Subcutaneous adipose tissue (tissue), 4 donors: Measurements from ENCODE around the gene PTER. TPM values are rescaled to one million over a fixed set of nuclear protein-coding genes. Genes with fewer than 3 reads are reported as not detected.

Experiments used
- total RNA-seq, 4 donors: library from RNA; depleted of rRNA; stranded (reverse); fragments of >200 nt; gene quantifications; one replicate each; pipeline ENCODE4 v1.1.0, GENCODE V29; 2016
- TF ChIP-seq, protein P1 (sequence below): fragments of 450-650 bp; IDR thresholded peaks from one replicate; pipeline ENCODE4 v1.5.1; 2016; ENCODE audit warnings: low read depth, mild to moderate bottlenecking, control low read depth, antibody characterized with exemption, moderate library complexity

PTER gene
- total RNA-seq, 4 donors from 2014 or later: 13.0 to 28.2 (median 24.1) TPM

DNA sequence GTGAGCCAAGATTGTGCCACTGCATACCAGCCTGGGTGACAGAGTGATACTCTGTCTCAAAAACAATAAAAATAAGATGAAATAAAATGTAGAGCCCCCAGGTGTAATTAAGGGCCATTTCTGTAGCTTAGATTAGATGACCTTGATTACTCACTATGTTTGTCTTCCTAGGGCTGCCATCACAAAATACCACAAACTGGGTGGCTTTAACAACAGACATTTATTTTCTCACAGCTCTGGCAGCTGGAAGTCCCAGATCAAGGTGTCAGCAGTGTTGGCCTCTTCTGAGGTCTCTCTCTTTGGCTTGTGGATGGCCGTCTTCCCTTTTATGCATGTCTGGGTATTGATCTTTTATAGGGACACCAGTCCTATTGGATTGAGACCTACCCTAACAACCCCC is 6.1 kb downstream of the PTER start:
- TF ChIP-seq, protein P1, sequence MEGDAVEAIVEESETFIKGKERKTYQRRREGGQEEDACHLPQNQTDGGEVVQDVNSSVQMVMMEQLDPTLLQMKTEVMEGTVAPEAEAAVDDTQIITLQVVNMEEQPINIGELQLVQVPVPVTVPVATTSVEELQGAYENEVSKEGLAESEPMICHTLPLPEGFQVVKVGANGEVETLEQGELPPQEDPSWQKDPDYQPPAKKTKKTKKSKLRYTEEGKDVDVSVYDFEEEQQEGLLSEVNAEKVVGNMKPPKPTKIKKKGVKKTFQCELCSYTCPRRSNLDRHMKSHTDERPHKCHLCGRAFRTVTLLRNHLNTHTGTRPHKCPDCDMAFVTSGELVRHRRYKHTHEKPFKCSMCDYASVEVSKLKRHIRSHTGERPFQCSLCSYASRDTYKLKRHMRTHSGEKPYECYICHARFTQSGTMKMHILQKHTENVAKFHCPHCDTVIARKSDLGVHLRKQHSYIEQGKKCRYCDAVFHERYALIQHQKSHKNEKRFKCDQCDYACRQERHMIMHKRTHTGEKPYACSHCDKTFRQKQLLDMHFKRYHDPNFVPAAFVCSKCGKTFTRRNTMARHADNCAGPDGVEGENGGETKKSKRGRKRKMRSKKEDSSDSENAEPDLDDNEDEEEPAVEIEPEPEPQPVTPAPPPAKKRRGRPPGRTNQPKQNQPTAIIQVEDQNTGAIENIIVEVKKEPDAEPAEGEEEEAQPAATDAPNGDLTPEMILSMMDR: no peak

- TF ChIP-seq, protein P1: no peak
These were observed 9.1 kb downstream of the PTER start for GRCh38 chr10:16445770-16446469.

- TF ChIP-seq, protein P1: no peak
These were observed 12.6 kb downstream of the PTER start for GRCh38 chr10:16449454-16449853.

DNA sequence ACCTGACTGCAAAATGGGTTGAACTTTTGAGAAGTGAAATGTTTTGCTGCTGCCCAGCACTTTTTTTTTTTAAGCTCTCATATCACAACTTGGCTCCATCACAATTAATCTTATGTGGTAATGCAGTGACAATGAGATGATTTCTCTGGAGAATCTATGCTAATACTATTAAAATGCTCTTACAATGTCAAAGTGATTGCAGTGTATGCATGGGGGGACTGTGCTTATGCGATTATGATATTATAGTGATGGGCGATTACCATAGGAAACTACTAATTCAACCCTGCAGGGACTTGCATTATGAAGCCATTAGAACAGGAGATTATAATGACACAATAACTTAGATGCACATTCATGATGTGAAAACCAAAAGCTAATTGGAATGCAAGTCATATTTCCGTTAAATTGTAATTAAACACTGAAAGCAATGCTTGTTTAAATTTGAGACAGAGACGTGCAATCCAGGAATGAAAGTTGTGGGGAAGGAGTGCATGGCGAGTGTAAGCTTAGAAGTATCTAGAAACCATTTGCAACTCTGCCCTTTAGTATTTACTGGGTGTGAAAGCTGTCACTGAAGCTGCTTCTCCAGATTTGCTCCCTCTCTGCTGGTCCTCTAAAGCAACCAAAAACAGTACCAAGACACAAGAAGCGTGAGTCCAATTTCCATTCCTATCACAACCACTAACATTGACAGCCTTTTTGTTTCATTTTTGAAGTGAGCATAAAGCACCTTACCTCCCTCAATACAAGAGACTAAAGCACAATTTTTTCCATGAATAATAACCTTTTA is 21.6 kb downstream of the PTER start:
- TF ChIP-seq, protein P1: no peak

DNA sequence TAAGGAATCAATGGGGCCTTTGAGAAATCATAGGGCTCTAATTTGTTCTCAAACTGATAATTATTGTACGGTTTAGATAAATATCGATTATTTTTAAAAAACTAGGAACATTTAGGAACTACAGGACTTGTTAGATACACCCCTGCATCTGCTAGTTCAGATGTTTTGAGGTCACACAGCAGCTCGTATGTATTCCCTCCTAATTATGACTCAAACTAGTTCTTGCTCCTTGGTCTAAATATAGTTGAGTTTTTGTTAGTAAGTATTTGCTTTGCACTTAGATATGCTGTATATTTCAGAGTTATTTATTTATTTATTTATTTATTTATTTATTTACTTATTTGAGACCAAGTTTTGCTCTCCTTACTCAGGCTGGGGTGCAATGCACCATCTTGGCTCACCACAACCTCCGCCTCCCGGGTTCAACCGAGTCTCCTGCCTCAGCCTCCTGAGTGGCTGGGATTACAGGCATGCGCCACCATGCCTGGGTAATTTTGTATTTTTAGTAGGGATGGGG is 22.7 kb downstream of the PTER start:
- TF ChIP-seq, protein P1: no peak

DNA sequence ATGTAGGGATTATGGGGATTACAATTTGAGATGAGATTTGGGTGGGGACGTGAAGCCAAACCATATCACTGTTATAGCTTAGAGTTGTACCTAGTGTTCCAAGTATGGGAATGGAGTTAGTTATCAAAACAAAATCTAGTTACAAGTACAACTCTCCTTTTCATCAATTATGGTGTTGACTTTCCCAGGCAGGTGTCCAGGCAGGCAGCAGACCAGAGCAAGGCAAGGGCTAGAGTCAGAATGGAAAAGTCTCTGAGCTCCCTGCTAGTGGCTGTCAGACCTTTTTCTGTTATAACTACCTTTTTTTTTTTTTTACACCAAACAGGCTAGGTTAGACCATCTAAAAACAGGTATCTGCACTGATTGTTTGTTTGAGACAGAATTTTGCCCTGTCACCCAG is 29.2 kb downstream of the PTER start:
- TF ChIP-seq, protein P1: no peak

GRCh38 chr10:16470747-16471146 is 33.9 kb downstream of the PTER start:
- TF ChIP-seq, protein P1: no peak
